Epidermal melanocyte (primary cell): Measurements from ENCODE around the gene BCAR3.
"Not testable (repeated sequence)": the region's sequence is repeated elsewhere in the genome, so short reads cannot be mapped to it uniquely, and the experiment has no call there.

ENCODE experiments used
- DNase-seq: peaks from one replicate; pipeline ENCODE4 v3.0.0; 2011; ENCODE audit warnings: low spot score; ENCODE audit not compliant: insufficient read length

Gene BCAR3

GRCh38 chr1:93705892-93706500 lies 24.4 kb upstream of the BCAR3 start:
- no peak for DNase-seq

GRCh38 chr1:93704052-93704451 lies 22.4 kb upstream of the BCAR3 start:
- no peak for DNase-seq

- no peak for DNase-seq
Measured at GRCh38 chr1:93703643-93704042, 22.0 kb upstream of the BCAR3 start.

- no peak for DNase-seq
Measured at GRCh38 chr1:93702828-93703183, 21.2 kb upstream of the BCAR3 start.

GRCh38 chr1:93702111-93702827 lies 20.6 kb upstream of the BCAR3 start:
- DNase-seq, result no peak

GRCh38 chr1:93701629-93702028 lies 20.0 kb upstream of the BCAR3 start:
- DNase-seq, result no peak

- DNase-seq, result no peak
Measured at GRCh38 chr1:93700532-93701469, 19.2 kb upstream of the BCAR3 start.

- DNase-seq, result no peak
Measured at GRCh38 chr1:93699503-93700168, 18.0 kb upstream of the BCAR3 start.

GRCh38 chr1:93699049-93699384 lies 17.4 kb upstream of the BCAR3 start:
- DNase-seq, result no peak

GRCh38 chr1:93698329-93699048 lies 16.9 kb upstream of the BCAR3 start:
- DNase-seq, result no peak

GRCh38 chr1:93697566-93697965 lies 15.9 kb upstream of the BCAR3 start:
- not testable (repeated sequence) for DNase-seq

GRCh38 chr1:93695411-93696005 lies 13.9 kb upstream of the BCAR3 start:
- no peak for DNase-seq

- no peak for DNase-seq
Measured at GRCh38 chr1:93694819-93695218, 13.2 kb upstream of the BCAR3 start.

- DNase-seq, result no peak
Measured at GRCh38 chr1:93694039-93694438, 12.4 kb upstream of the BCAR3 start.

- no peak for DNase-seq
Measured at GRCh38 chr1:93692983-93693591, 11.4 kb upstream of the BCAR3 start.

- no peak for DNase-seq
Measured at GRCh38 chr1:93692451-93692861, 10.8 kb upstream of the BCAR3 start.

GRCh38 chr1:93692026-93692425 lies 10.4 kb upstream of the BCAR3 start:
- DNase-seq, result no peak

GRCh38 chr1:93690921-93691789 lies 9.5 kb upstream of the BCAR3 start:
- DNase-seq, result no peak

GRCh38 chr1:93690341-93690740 lies 8.7 kb upstream of the BCAR3 start:
- no peak for DNase-seq
